Neural cell (in vitro differentiated cells): ENCODE results near the gene APBA1. TPM values are rescaled to one million over a fixed set of nuclear protein-coding genes. Genes with fewer than 3 reads are reported as not detected.
"Not testable (repeated sequence)": the region's sequence is repeated elsewhere in the genome, so short reads cannot be mapped to it uniquely, and the experiment has no call there.

Source experiments
- H2AFZ ChIP-seq: fragments of 200-600, 300-800 bp; sonication (generic), shearing (Covaris generic); 2 replicates; pipeline ENCODE4 v1.6.0; 2014; ENCODE audit warnings: low read depth, mild to moderate bottlenecking, antibody characterized with exemption, low read length, moderate library complexity
- H3F3A ChIP-seq: fragments of 200-600 bp; shearing (Covaris generic); 2 replicates; pipeline ENCODE4 v1.6.1; 2016; ENCODE audit warnings: mild to moderate bottlenecking, moderate library complexity, mixed read lengths, antibody characterized with exemption, low read length; ENCODE audit not compliant: insufficient read depth, poor library complexity, severe bottlenecking
- H3K27ac ChIP-seq: fragments of 200-600, 300-800 bp; sonication (generic), shearing (Covaris generic); 2 replicates; pipeline ENCODE4 v1.5.1; 2014; ENCODE audit warnings: mild to moderate bottlenecking, low read length, moderate library complexity
- H3K27me3 ChIP-seq: fragments of 300-800, 200-600 bp; sonication (generic), shearing (Covaris generic); 2 replicates; pipeline ENCODE4 v1.6.0; 2014; ENCODE audit warnings: mild to moderate bottlenecking, low read depth, low read length, moderate library complexity; ENCODE audit not compliant: insufficient read depth
- H3K36me3 ChIP-seq: fragments of 300-800, 200-600 bp; sonication (generic), shearing (Covaris generic); 2 replicates; pipeline ENCODE4 v1.5.1; 2014; ENCODE audit warnings: mild to moderate bottlenecking, antibody characterized with exemption, low read length, moderate library complexity; ENCODE audit not compliant: insufficient read depth
- H3K4me2 ChIP-seq: fragments of 300-800, 200-600 bp; sonication (generic), shearing (Covaris generic); 2 replicates; pipeline ENCODE4 v1.6.0; 2014; ENCODE audit warnings: mild to moderate bottlenecking, low read length
- H3K4me3 ChIP-seq: fragments of 300-800, 200-600 bp; sonication (generic), shearing (Covaris generic); 2 replicates; pipeline ENCODE4 v1.5.1; 2014; ENCODE audit warnings: mild to moderate bottlenecking, low read length, moderate library complexity
- H3K79me2 ChIP-seq: fragments of 200-600 bp; shearing (Covaris generic); replicated peaks from 2 replicates; pipeline ENCODE4 v1.6.0; 2014; ENCODE audit warnings: mild to moderate bottlenecking, low read length, moderate library complexity; ENCODE audit not compliant: insufficient read depth
- H3K9ac ChIP-seq: fragments of 300-800, 200-600 bp; sonication (generic), shearing (Covaris generic); 2 replicates; pipeline ENCODE4 v1.6.1; 2016; ENCODE audit warnings: mild to moderate bottlenecking, low read length, mixed read lengths
- H3K9me2 ChIP-seq: fragments of 200-600 bp; shearing (Covaris generic); 2 replicates; pipeline ENCODE4 v1.6.1; 2016; ENCODE audit warnings: mild to moderate bottlenecking, low read length, mixed read lengths; ENCODE audit not compliant: insufficient read depth
- H3K9me3 ChIP-seq: fragments of 200-600, 300-800 bp; sonication (generic), shearing (Covaris generic); 2 replicates; pipeline ENCODE4 v1.6.1; 2016; ENCODE audit warnings: mild to moderate bottlenecking, mixed run types, low read length, moderate library complexity, mixed read lengths
- H4K20me1 ChIP-seq: fragments of 200-600 bp; shearing (Covaris generic); 2 replicates; pipeline ENCODE4 v1.6.1; 2016; ENCODE audit warnings: mild to moderate bottlenecking, mixed run types; ENCODE audit not compliant: insufficient read depth
- EP300 ChIP-seq: fragments of 450-650 bp; conservative IDR thresholded peaks from 2 replicates; pipeline ENCODE4 v1.6.1; 2014; ENCODE audit warnings: antibody characterized with exemption, mild to moderate bottlenecking, moderate library complexity; ENCODE audit not compliant: poor library complexity, severe bottlenecking
- EZH2 ChIP-seq: fragments of 200-600, 300-800 bp; shearing (Covaris generic), sonication (generic); IDR thresholded peaks from 2 replicates; pipeline ENCODE4 v1.6.1; 2014; ENCODE audit warnings: antibody characterized with exemption, low read length, borderline replicate concordance, mild to moderate bottlenecking; ENCODE audit not compliant: insufficient read depth, poor library complexity, severe bottlenecking
- MXI1 ChIP-seq: fragments of 450-650 bp; conservative IDR thresholded peaks from 2 replicates; pipeline ENCODE4 v1.6.1; 2014; ENCODE audit warnings: antibody characterized with exemption, mild to moderate bottlenecking; ENCODE audit not compliant: poor library complexity, severe bottlenecking
- POLR2AphosphoS5 ChIP-seq: IDR thresholded peaks from 2 replicates; pipeline ENCODE4 v1.6.1; 2012
- RAD21 ChIP-seq: fragments of 450-650 bp; conservative IDR thresholded peaks from 2 replicates; pipeline ENCODE4 v1.6.1; 2014; ENCODE audit warnings: antibody characterized with exemption, mild to moderate bottlenecking, moderate library complexity
- REST ChIP-seq: IDR thresholded peaks from 2 replicates; pipeline ENCODE4 v1.6.1; 2012; ENCODE audit warnings: borderline replicate concordance
- SMC3 ChIP-seq: fragments of 450-650 bp; conservative IDR thresholded peaks from 2 replicates; pipeline ENCODE4 v1.6.1; 2014; ENCODE audit warnings: antibody characterized with exemption, mild to moderate bottlenecking, moderate library complexity; ENCODE audit not compliant: poor library complexity
- TAF1 ChIP-seq: IDR thresholded peaks from 2 replicates; pipeline ENCODE4 v1.6.1; 2012; ENCODE audit warnings: low read depth
- polyA plus RNA-seq: library from polyadenylated mRNA; depleted of rRNA; stranded (reverse); fragments of >200 nt; gene quantifications from 2 replicates; pipeline ENCODE4 v1.2.3, GENCODE V29; 2014
- TF ChIP-seq, protein P1 (sequence below): fragments of 450-650 bp; IDR thresholded peaks from 2 replicates; pipeline ENCODE4 v1.5.1; 2014; ENCODE audit warnings: antibody characterized with exemption, mild to moderate bottlenecking, moderate library complexity; ENCODE audit not compliant: poor library complexity, severe bottlenecking

Gene APBA1
- polyA plus RNA-seq, 1 donor from 2014 or later, result 10.9 TPM

- Histone ChIP-seq H3K36me3 (no peaks in the 10 kb centered on the region), H2AFZ (no peak overlapping the region), H3K9me2 (no peaks in the 10 kb centered on the region), H3F3A (no peaks in the 10 kb centered on the region), H3K9ac (no peak overlapping the region), H3K4me2 (no peak overlapping the region), H3K4me3 (no peak overlapping the region), H3K79me2 (no peaks in the 10 kb centered on the region), H3K9me3 (no peaks in the 10 kb centered on the region), H3K27me3 (no peaks in the 10 kb centered on the region), H4K20me1 (no peaks in the 10 kb centered on the region), H3K27ac (no peak overlapping the region)
- TF ChIP-seq RAD21 (no peak), MXI1 (no peak), EP300 (no peak), SMC3 (no peak), POLR2AphosphoS5 (no peak), EZH2 (no peak), TAF1 (no peak), REST (no peak)
- TF ChIP-seq, protein P1, sequence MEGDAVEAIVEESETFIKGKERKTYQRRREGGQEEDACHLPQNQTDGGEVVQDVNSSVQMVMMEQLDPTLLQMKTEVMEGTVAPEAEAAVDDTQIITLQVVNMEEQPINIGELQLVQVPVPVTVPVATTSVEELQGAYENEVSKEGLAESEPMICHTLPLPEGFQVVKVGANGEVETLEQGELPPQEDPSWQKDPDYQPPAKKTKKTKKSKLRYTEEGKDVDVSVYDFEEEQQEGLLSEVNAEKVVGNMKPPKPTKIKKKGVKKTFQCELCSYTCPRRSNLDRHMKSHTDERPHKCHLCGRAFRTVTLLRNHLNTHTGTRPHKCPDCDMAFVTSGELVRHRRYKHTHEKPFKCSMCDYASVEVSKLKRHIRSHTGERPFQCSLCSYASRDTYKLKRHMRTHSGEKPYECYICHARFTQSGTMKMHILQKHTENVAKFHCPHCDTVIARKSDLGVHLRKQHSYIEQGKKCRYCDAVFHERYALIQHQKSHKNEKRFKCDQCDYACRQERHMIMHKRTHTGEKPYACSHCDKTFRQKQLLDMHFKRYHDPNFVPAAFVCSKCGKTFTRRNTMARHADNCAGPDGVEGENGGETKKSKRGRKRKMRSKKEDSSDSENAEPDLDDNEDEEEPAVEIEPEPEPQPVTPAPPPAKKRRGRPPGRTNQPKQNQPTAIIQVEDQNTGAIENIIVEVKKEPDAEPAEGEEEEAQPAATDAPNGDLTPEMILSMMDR, result no peak
These were observed 72.8 kb downstream of the APBA1 start for GRCh38 chr9:69599232-69599971.

DNA sequence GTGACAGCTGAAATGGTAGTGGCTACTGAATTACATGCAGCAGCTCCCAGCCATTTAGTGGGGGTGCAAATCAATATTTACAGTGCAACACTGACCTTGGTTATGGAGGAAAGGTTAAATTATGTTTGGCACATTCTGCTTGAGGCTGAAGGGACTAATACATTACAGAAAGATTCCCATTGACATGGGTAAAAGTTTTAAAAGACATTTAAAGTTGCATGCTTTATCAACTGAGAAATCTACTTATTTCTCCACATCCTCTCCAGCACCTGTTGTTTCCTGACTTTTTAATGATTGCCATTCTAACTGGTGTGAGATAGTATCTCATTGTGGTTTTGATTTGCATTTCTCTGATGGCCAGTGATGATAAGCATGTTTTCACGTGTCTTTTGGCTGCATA is 75.3 kb downstream of the APBA1 start:
- H3K27ac ChIP-seq, H3K4me2 ChIP-seq, H4K20me1 ChIP-seq, H3K9me2 ChIP-seq, H3K79me2 ChIP-seq, H3K9ac ChIP-seq, H3K27me3 ChIP-seq, H3F3A ChIP-seq, H2AFZ ChIP-seq, H3K9me3 ChIP-seq, H3K4me3 ChIP-seq, H3K36me3 ChIP-seq: not testable (repeated sequence)
